Spleen (tissue), 11 donors: ENCODE measurements around the gene KIDINS220. TPM values are rescaled to one million over a fixed set of nuclear protein-coding genes. Genes with fewer than 3 reads are reported as not detected.

Experiments used
- DNase-seq: peaks from one replicate; pipeline ENCODE4 v3.0.0-alpha.2; 2020
- H3K27ac ChIP-seq, 8 donors: fragments of 200-600 bp; sonication (generic) in 7 of 8; 1 replicate in 4 of 8; 2 replicates in 4 of 8; pipeline versions ENCODE4 v1.5.0 to v1.8.0; 2016 to 2021; ENCODE audit warnings: inconsistent platforms in 4 of 8, mild to moderate bottlenecking in 4 of 8, moderate library complexity in 1 of 8
- H3K27me3 ChIP-seq, 7 donors: fragments of 200-600 bp; sonication (generic) in 6 of 7; replicated peaks in 1 of 7; 1 replicate in 4 of 7; 2 replicates in 3 of 7; pipeline versions ENCODE4 v1.5.0 to v1.8.0; 2016 to 2021; ENCODE audit warnings: inconsistent platforms in 3 of 7, mild to moderate bottlenecking in 1 of 7
- H3K36me3 ChIP-seq, 6 donors: fragments of 200-600 bp; sonication (generic) in 5 of 6; 1 replicate in 4 of 6; 2 replicates in 2 of 6; pipeline versions ENCODE4 v1.5.0 to v1.8.0; 2016 to 2021; ENCODE audit warnings: inconsistent platforms in 2 of 6
- H3K4me1 ChIP-seq, 6 donors: fragments of 200-600 bp; sonication (generic) in 5 of 6; 1 replicate in 3 of 6; 2 replicates in 3 of 6; pipeline versions ENCODE4 v1.5.0 to v1.8.0; 2016 to 2021; ENCODE audit warnings: inconsistent platforms in 3 of 6
- H3K4me3 ChIP-seq, 8 donors: fragments of 200-600 bp; sonication (generic) in 7 of 8; 1 replicate in 4 of 8; 2 replicates in 4 of 8; pipeline versions ENCODE4 v1.5.0 to v1.8.0; 2016 to 2021; ENCODE audit warnings: inconsistent platforms in 4 of 8, mild to moderate bottlenecking in 4 of 8, moderate library complexity in 2 of 8
- H3K9me3 ChIP-seq, 8 donors: fragments of 200-600 bp; sonication (generic) in 7 of 8; 1 replicate in 4 of 8; 2 replicates in 4 of 8; pipeline versions ENCODE4 v1.5.0 to v1.8.0; 2016 to 2021; ENCODE audit warnings: inconsistent platforms in 4 of 8
- CTCF ChIP-seq, 11 experiments: fragments of 200-600 bp in 7 of 11; fragments of 450-650 bp in 4 of 11; sonication (generic) in 4 of 11; IDR thresholded peaks in 8 of 11; conservative IDR thresholded peaks in 3 of 11; 1 replicate in 7 of 11; 2 replicates in 4 of 11; pipeline versions ENCODE4 v1.4.0 to v1.8.0; 2016 to 2021; ENCODE audit warnings: antibody characterized with exemption in 11 of 11, inconsistent platforms in 4 of 11, mild to moderate bottlenecking in 1 of 11
- POLR2A ChIP-seq, 3 donors: fragments of 450-650 bp; IDR thresholded peaks; one replicate each; pipeline ENCODE4 v1.5.1; 2017; ENCODE audit warnings: antibody characterized with exemption in 3 of 3, mild to moderate bottlenecking in 1 of 3
- POLR2AphosphoS5 ChIP-seq, 3 donors: sonication (generic); formaldehyde crosslinking; IDR thresholded peaks; one replicate each; pipeline ENCODE4 v1.5.1; 2017; ENCODE audit warnings: antibody characterized with exemption in 3 of 3
- WGBS, 5 donors: extraction: QIAGEN DNeasy Blood & Tissue Kit in 3 of 5; methylation state at CpG; one replicate each; pipeline versions ENCODE4 v1.1.5 to v1.1.7; 2013 to 2018; 5-methylcytosine and 5-hydroxymethylcytosine counted together
- intact Hi-C: fragments of 100-400 bp; cut with DNase I; formaldehyde crosslinking; loops from one replicate; pipeline ENCODE4 v1.15.0; 2023; ENCODE audit warnings: low total_unique reads
- polyA plus RNA-seq, 3 donors: library from polyadenylated mRNA; stranded (reverse); fragments of 200-250 nt; gene quantifications; one replicate each; pipeline ENCODE4 v1.2.1, GENCODE V29; 2013
- total RNA-seq, 7 donors: library from RNA; depleted of rRNA in 3 of 7; stranded (reverse); fragments of >200 nt in 3 of 7; fragmentation: NEBNext Ultra II Directional in 4 of 7; extraction: Animal tissue kit (Norgen Biotek cat#: 25700) in 4 of 7; gene quantifications; one replicate each; pipeline versions ENCODE4 v1.1.0 to v1.2.1, GENCODE V29; 2016 to 2021
- donor health status: healthy with polysubstance abuse.
- donor health status: DM: no; HTN: no; CAD: no; lungs with moderate emphysema.
- donor health status: DM: no; HTN: no; CAD: no.
- donor health status: Bipolar disorder and iron deficiency.
- donor health status: healthy.
- donor health status: DM: no; HTN: no; CAD: no.
- donor health status: DM: yes; HTN: yes; CAD: no.

KIDINS220 gene
- total and polyA plus RNA-seq, 10 donors, result 6.0 to 84.1 (median 59.0) TPM

GRCh38 chr2:8849327-8849726, 11.9 kb upstream of the KIDINS220 start:
- Histone ChIP-seq H3K36me3 (no peaks in the 10 kb centered on the region), H3K9me3 (no peaks in the 10 kb centered on the region), H3K27ac (no peak overlapping the region), H3K4me1 (no peaks in the 10 kb centered on the region), H3K4me3 (no peak overlapping the region), H3K27me3 (peaks cover 0 to 9% (median 0%) of the 10 kb centered on the region in 7 donors)
- DNase-seq, result no peak
- TF ChIP-seq POLR2A (IDR thresholded peaks at IDR 0.05), result no peak
- TF ChIP-seq CTCF (IDR thresholded peaks at IDR 0.05 in 8 of 11, conservative IDR thresholded peaks at IDR 0.05 in 3 of 11), result no peak
- intact Hi-C loops, result no loop called here
- 50 to 61% (median 54%) methylated on average over 4 of the region's 4 CpGs for WGBS, 5 donors

- Histone ChIP-seq H3K4me1 (no peaks in the 10 kb centered on the region), H3K27me3 (peaks cover 0 to 9% (median 0%) of the 10 kb centered on the region in 7 donors), H3K4me3 (no peak overlapping the region), H3K9me3 (no peaks in the 10 kb centered on the region), H3K36me3 (no peaks in the 10 kb centered on the region), H3K27ac (no peak overlapping the region)
- 81 to 85% (median 85%) methylated on average over 7 of the region's 7 CpGs for WGBS, 5 donors
- DNase-seq, result no peak
- TF ChIP-seq POLR2A (IDR thresholded peaks at IDR 0.05) (no peak), POLR2AphosphoS5 (IDR thresholded peaks at IDR 0.05) (no peak), CTCF (IDR thresholded peaks at IDR 0.05 in 8 of 11, conservative IDR thresholded peaks at IDR 0.05 in 3 of 11) (no peak)
- intact Hi-C loops, result no loop called here
Observed at GRCh38 chr2:8848328-8849100, 11.1 kb upstream of the KIDINS220 start.

GRCh38 chr2:8847400-8847799, 10.0 kb upstream of the KIDINS220 start:
- Histone ChIP-seq H3K9me3 (no peaks in the 10 kb centered on the region), H3K4me3 (no peak overlapping the region), H3K4me1 (no peaks in the 10 kb centered on the region), H3K27ac (no peak overlapping the region), H3K27me3 (peaks cover 0 to 14% (median 0%) of the 10 kb centered on the region in 7 donors), H3K36me3 (no peaks in the 10 kb centered on the region)
- intact Hi-C loops, result no loop called here
- 87 to 92% (median 90%) methylated on average over 6 of the region's 6 CpGs for WGBS, 5 donors
- DNase-seq, result no peak
- TF ChIP-seq POLR2AphosphoS5 (IDR thresholded peaks at IDR 0.05), result no peak
- no peak for TF ChIP-seq CTCF (IDR thresholded peaks at IDR 0.05 in 8 of 11, conservative IDR thresholded peaks at IDR 0.05 in 3 of 11)
- no peak for TF ChIP-seq POLR2A (IDR thresholded peaks at IDR 0.05)

DNA sequence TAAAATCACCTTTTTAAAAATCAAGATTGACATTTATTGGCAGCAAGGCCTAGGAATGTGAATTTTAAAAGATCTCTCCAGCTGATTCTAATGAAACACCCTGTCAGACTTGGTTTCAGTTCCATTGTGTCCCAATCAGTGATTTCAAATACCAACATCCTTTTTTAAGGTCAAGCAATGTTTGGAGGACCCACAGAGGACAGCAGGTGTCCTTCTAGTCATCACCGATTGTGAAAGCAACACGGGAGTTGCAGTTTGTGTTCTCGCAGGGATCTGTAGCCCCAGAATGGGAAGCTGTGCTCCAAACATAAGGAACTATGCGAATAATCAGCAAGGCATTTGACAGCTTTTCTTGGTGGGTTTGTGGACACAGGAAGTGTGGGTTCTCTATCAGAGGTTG, 4.5 kb upstream of the KIDINS220 start:
- WGBS, 5 donors, result 56 to 84% (median 80%) methylated on average over 4 of the region's 4 CpGs
- Histone ChIP-seq H3K27me3 (peaks cover 0 to 14% (median 0%) of the 10 kb centered on the region in 7 donors), H3K36me3 (no peaks in the 10 kb centered on the region), H3K9me3 (no peaks in the 10 kb centered on the region), H3K27ac (no peak overlapping the region), H3K4me1 (peaks cover 4 to 13% (median 7%) of the 10 kb centered on the region in 6 donors), H3K4me3 (no peak overlapping the region)
- no peak for DNase-seq
- TF ChIP-seq CTCF (IDR thresholded peaks at IDR 0.05 in 8 of 11, conservative IDR thresholded peaks at IDR 0.05 in 3 of 11) (no peak), POLR2A (IDR thresholded peaks at IDR 0.05) (no peak), POLR2AphosphoS5 (IDR thresholded peaks at IDR 0.05) (no peak)
- intact Hi-C loops, result no loop called here
